ENCODE results near the gene PGBD5. TPM values are rescaled to one million over a fixed set of nuclear protein-coding genes. Genes with fewer than 3 reads are reported as not detected.

PGBD5 gene
- total RNA-seq, 1 donor from 2014 or later, result 19.7 TPM

DNA sequence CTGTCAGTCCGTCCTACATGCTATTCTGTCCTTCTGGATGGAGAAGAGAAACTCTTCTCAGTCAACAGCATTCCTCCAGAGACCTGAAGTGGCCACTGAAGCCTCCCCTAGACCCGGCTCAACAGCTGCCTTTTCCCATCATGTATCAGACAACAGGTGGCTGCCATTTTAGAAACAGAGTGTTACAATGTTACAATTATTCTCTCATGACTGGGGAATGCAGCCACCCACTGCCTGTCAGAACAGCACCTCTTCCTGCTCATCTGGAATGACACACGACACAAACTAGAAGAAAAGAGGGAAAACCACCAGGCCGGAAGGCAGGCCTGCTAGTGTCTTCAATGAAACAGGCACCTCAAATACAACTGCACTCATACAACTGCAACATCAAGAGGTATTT, 105.3 kb downstream of the PGBD5 start:
- Mint-ChIP-seq H3K4me3 (no peak overlapping the region), H3K27me3 (ENCODE audit: low read depth) (no peaks in the 10 kb centered on the region), H3K4me1 (no peaks in the 10 kb centered on the region), H3K27ac (ENCODE audit: unreplicated experiment) (no peak overlapping the region), H3K36me3 (ENCODE audit: low read depth) (peaks cover 3% of the 10 kb centered on the region), H3K9me3 (no peaks in the 10 kb centered on the region)
- no peak for DNase-seq (ENCODE audit: low read depth, low spot score)
- TF ChIP-seq, protein P1, sequence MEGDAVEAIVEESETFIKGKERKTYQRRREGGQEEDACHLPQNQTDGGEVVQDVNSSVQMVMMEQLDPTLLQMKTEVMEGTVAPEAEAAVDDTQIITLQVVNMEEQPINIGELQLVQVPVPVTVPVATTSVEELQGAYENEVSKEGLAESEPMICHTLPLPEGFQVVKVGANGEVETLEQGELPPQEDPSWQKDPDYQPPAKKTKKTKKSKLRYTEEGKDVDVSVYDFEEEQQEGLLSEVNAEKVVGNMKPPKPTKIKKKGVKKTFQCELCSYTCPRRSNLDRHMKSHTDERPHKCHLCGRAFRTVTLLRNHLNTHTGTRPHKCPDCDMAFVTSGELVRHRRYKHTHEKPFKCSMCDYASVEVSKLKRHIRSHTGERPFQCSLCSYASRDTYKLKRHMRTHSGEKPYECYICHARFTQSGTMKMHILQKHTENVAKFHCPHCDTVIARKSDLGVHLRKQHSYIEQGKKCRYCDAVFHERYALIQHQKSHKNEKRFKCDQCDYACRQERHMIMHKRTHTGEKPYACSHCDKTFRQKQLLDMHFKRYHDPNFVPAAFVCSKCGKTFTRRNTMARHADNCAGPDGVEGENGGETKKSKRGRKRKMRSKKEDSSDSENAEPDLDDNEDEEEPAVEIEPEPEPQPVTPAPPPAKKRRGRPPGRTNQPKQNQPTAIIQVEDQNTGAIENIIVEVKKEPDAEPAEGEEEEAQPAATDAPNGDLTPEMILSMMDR (conservative IDR thresholded peaks at IDR 0.05), result no peak

DNA sequence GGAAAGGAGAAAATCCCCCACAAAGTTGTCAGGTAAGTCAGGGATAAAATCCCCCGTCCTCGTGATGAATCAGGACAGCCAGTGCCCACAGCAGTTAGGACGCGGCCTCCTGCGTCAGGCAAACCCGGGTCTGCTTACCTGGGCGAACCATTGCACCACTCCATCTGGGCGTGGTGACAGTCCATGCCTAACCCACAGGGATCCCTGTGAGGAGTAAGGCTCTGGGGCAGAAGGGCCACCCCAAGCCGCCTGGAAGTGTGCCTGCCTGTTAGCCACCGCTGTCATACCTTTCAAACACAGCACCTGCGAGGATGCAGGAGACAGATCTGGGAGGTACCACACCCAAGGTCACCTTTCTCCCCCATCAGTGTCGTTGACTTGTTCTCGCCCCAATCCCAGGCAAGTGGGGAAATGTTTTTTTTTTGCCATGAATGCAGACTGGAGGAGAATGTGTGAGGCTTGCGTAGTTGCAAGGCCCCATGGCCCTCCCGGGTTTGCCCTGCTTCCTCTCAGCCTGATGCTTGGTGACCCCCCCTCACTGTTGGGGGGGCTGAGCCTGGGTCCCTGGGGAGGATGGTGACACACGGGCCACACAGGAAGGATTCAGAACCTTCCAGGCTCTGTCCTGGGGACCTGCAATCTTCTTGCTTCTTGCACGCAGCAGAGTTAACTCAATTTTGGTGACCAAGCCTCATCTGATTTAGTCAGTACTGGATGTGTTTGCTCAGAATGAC, 107.0 kb downstream of the PGBD5 start:
- H3K27ac Mint-ChIP-seq (ENCODE audit: unreplicated experiment), result no peak overlapping the region
- H3K36me3 Mint-ChIP-seq (ENCODE audit: low read depth), result peaks cover 3% of the 10 kb centered on the region
- no peaks in the 10 kb centered on the region for H3K9me3 Mint-ChIP-seq
- TF ChIP-seq, protein P1 (conservative IDR thresholded peaks at IDR 0.05), result no peak
- no peaks in the 10 kb centered on the region for H3K4me1 Mint-ChIP-seq
- no peak overlapping the region for H3K4me3 Mint-ChIP-seq
- no peak for DNase-seq (ENCODE audit: low read depth, low spot score)
- H3K27me3 Mint-ChIP-seq (ENCODE audit: low read depth), result no peaks in the 10 kb centered on the region

DNA sequence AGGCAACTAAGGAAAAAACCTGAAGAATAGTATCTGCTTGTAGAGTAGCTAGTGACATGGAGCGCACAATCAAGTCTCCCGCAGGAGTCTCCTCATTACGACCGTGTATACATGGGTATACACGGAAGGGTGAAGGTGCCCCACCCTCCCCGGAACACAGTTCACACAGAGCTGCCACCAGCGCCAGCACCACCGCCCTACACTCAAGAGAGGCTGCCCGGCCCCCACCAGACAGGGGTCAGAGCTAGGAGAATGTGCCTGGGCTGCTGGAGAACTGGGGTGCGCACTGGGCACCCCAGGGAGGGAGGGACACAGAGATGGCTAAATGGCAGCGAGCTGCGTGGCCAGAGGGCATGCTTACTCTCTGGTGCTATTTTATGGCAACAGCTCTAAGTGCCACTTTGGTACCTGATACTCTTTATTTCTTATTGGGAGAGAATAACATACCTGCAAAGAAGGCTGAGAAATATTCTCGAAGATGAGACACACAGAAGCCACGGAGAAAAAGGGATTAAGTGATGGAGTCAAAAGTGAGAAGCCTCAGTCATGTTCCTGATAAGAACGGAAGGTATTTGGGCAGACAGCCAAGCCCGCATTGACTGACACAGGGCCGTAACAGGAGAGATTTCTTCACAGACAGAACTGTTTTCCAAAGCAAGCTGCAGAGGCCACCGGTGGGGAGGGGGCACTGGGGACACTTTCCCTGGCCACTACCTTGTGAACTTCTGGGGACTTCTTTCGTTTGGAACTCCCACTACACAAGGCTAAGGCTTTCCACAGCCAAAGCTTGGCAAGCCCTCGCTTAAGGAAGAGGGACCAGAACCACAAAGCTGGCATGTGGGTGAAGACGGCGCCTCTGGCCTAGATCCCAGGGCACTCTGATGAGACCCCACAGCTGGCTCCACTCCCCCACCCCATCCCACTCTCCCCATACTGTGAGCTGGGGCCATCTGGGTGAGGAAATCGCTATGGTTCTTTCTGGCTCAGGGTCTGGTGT, 108.0 kb downstream of the PGBD5 start:
- Mint-ChIP-seq H3K27ac (ENCODE audit: unreplicated experiment) (no peak overlapping the region), H3K9me3 (no peaks in the 10 kb centered on the region), H3K4me1 (no peaks in the 10 kb centered on the region), H3K36me3 (ENCODE audit: low read depth) (peaks cover 3% of the 10 kb centered on the region), H3K4me3 (no peak overlapping the region), H3K27me3 (ENCODE audit: low read depth) (no peaks in the 10 kb centered on the region)
- DNase-seq (ENCODE audit: low read depth, low spot score), result no peak
- TF ChIP-seq, protein P1 (conservative IDR thresholded peaks at IDR 0.05), result no peak

DNA sequence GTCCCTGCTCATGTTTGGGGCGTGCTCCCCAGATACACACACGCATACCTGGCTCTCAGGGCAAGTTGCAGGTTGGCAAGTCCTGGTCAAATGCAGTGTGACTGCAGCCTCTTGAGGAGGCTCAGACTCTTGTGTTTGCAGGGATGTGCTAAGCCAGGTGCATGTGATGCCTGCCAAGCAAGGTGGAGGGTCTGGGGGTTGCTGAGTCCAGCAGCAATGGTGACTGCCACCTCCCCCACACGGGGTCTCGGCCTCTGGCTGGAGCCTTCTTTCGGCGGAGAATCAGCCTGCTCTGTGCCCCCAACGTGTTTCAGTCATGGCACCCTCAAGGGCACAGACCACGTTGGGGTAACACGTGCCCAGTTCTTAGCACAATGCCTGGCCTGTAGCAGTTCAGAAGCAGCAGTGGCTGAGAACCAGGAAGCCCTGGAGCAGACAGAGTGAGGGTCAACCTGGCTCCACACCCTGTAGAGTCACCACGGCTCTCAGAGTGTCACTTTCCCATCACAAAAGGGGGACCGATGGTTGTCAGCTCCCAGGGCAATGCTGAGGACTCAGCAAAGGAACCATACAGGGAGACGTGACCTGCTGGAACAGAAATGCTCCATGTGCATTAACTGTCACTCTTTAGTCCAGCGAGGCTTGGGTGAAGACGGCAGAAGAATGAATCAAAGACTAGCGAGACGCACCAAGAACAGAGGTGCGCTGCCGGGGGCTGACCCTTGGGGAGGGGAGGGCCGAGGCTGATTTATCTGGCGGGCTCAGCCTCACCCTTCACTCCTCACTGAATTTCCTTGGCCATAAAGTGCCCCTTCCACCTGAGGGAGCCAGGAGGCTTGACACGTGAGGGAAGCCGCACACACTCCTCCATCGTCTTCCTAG, 109.0 kb downstream of the PGBD5 start:
- no peak for DNase-seq (ENCODE audit: low read depth, low spot score)
- Mint-ChIP-seq H3K4me3 (no peak overlapping the region), H3K27ac (ENCODE audit: unreplicated experiment) (no peak overlapping the region), H3K36me3 (ENCODE audit: low read depth) (peaks cover 3% of the 10 kb centered on the region), H3K4me1 (no peaks in the 10 kb centered on the region), H3K9me3 (no peaks in the 10 kb centered on the region), H3K27me3 (ENCODE audit: low read depth) (no peaks in the 10 kb centered on the region)
- TF ChIP-seq, protein P1 (conservative IDR thresholded peaks at IDR 0.05), result no peak

DNA sequence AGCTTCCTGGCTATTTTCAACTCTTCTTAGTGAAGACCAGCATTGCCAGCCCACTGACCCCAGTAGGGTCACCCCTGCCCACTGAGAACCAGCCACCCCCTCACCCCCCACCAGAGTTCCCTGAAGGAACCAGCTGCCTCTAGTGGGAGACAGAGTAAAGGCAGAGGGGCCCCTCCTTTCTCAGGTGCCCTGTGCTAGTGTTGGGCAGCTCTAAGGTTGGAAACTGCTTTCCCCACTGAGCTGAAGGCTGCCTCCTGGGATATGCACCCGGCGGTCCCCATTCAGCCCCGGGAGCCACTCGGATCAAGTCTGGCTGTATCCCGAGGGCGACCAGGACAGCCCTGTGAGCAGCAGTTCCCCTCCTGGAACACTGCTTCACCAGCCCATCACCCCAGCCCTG, 111.0 kb downstream of the PGBD5 start:
- H3K27ac Mint-ChIP-seq (ENCODE audit: unreplicated experiment), result peak overlapping the region; percentile 84
- no peak for DNase-seq (ENCODE audit: low read depth, low spot score)
- no peaks in the 10 kb centered on the region for H3K27me3 Mint-ChIP-seq (ENCODE audit: low read depth)
- no peak overlapping the region for H3K4me3 Mint-ChIP-seq
- no peaks in the 10 kb centered on the region for H3K36me3 Mint-ChIP-seq (ENCODE audit: low read depth)
- peaks cover 4% of the 10 kb centered on the region for H3K4me1 Mint-ChIP-seq
- TF ChIP-seq, protein P1 (conservative IDR thresholded peaks at IDR 0.05), result no peak
- no peaks in the 10 kb centered on the region for H3K9me3 Mint-ChIP-seq
